SK-N-SH (cell line): ENCODE data around the gene DNAJB11. TPM values are rescaled to one million over a fixed set of nuclear protein-coding genes. Genes with fewer than 3 reads are reported as not detected.

ENCODE experiments used
- CTCF ChIA-PET: fragments of 300-600, 350-600 bp; formaldehyde crosslinking; extraction: SDS; loops from one replicate; lab custom pipeline; 2021; lab: Yijun Ruan, JAX
- POLR2A ChIA-PET: fragments of 350-600 bp; sonication (Branson Sonifier 250); formaldehyde crosslinking; extraction: SDS; loops from one replicate; lab custom pipeline; 2020; ENCODE audit warnings: antibody characterized with exemption, inconsistent platforms; lab: Yijun Ruan, JAX
- DNase-seq: peaks from one replicate; pipeline ENCODE4 v3.0.0; 2012
- H2AFZ ChIP-seq: fragments of 200-600 bp; sonication (generic); 2 replicates; pipeline ENCODE4 v1.8.1; 2016; ENCODE audit warnings: antibody characterized with exemption, mild to moderate bottlenecking, low read depth
- H3F3A ChIP-seq: fragments of 200-600 bp; sonication (generic); replicated peaks from 2 replicates; pipeline ENCODE3; 2016; ENCODE audit warnings: antibody characterized with exemption, mild to moderate bottlenecking; ENCODE audit not compliant: insufficient read depth
- H3K27ac ChIP-seq, 2 experiments: fragments of 200-500 bp in 1 of 2; fragments of 200-600 bp in 1 of 2; sonication (Bioruptor generic) in 1 of 2; sonication (generic), shearing (Covaris generic) in 1 of 2; 2 replicates each; pipeline versions ENCODE4 v1.5.1 to v1.6.1; 2014 to 2016; ENCODE audit warnings: low read depth in 2 of 2, inconsistent platforms in 1 of 2, low read length in 1 of 2, mild to moderate bottlenecking in 1 of 2, mixed read lengths in 1 of 2
- H3K27me3 ChIP-seq: fragments of 200-600 bp; sonication (generic), shearing (Covaris generic); 2 replicates; pipeline ENCODE4 v1.6.1; 2016; ENCODE audit warnings: mixed run types; ENCODE audit not compliant: insufficient read depth
- H3K36me3 ChIP-seq, 2 experiments: fragments of 200-500 bp in 1 of 2; fragments of 200-600 bp in 1 of 2; sonication (Bioruptor generic) in 1 of 2; sonication (generic) in 1 of 2; replicated peaks in 1 of 2; 2 replicates each; pipeline versions ENCODE3 to v1.5.1; 2014 to 2016; ENCODE audit warnings: low read length in 1 of 2, mild to moderate bottlenecking in 1 of 2; ENCODE audit not compliant: insufficient read depth in 2 of 2, control insufficient read depth in 1 of 2
- H3K4me1 ChIP-seq, 2 experiments: fragments of 200-500 bp in 1 of 2; fragments of 200-600 bp in 1 of 2; sonication (Bioruptor generic) in 1 of 2; sonication (generic), shearing (Covaris generic) in 1 of 2; 2 replicates each; pipeline versions ENCODE4 v1.5.1 to v1.6.1; 2014 to 2016; ENCODE audit warnings: low read depth in 1 of 2, low read length in 1 of 2, mixed run types in 1 of 2; ENCODE audit not compliant: insufficient read depth in 2 of 2, control insufficient read depth in 1 of 2
- H3K4me2 ChIP-seq: fragments of 200-600 bp; sonication (generic), shearing (Covaris generic); 2 replicates; pipeline ENCODE4 v1.6.1; 2017; ENCODE audit warnings: mixed run types
- H3K4me3 ChIP-seq, 2 experiments: fragments of 200-500 bp in 1 of 2; fragments of 200-600 bp in 1 of 2; sonication (Bioruptor generic) in 1 of 2; sonication (generic), shearing (Covaris generic) in 1 of 2; 2 replicates each; pipeline versions ENCODE4 v1.5.1 to v1.8.1; 2014 to 2016; ENCODE audit warnings: low read depth in 2 of 2, inconsistent platforms in 1 of 2, low read length in 1 of 2, mild to moderate bottlenecking in 1 of 2, mixed read lengths in 1 of 2, moderate library complexity in 1 of 2
- H3K79me2 ChIP-seq: fragments of 200-600 bp; sonication (generic); 2 replicates; pipeline ENCODE4 v1.8.1; 2017; ENCODE audit warnings: mild to moderate bottlenecking; ENCODE audit not compliant: insufficient read depth
- H3K9ac ChIP-seq: fragments of 200-600 bp; sonication (generic); 2 replicates; pipeline ENCODE4 v1.6.1; 2017; ENCODE audit warnings: mixed run types
- H3K9me2 ChIP-seq: fragments of 200-600 bp; sonication (generic); 2 replicates; pipeline ENCODE4 v1.6.1; 2017; ENCODE audit warnings: mixed run types
- H3K9me3 ChIP-seq: fragments of 200-600 bp; sonication (generic); 2 replicates; pipeline ENCODE4 v1.6.1; 2017; ENCODE audit warnings: mixed run types, mild to moderate bottlenecking, moderate library complexity
- H4K20me1 ChIP-seq: fragments of 200-600 bp; sonication (generic); 2 replicates; pipeline ENCODE4 v1.6.1; 2017; ENCODE audit warnings: mild to moderate bottlenecking, mixed run types; ENCODE audit not compliant: insufficient read depth
- EP300 ChIP-seq, 2 experiments: IDR thresholded peaks; 2 replicates each; pipeline versions ENCODE4 v1.4.0 to v1.6.1; 2012; ENCODE audit warnings: borderline replicate concordance in 1 of 2, low read depth in 1 of 2, low read length in 1 of 2
- GABPA ChIP-seq: IDR thresholded peaks from 2 replicates; pipeline ENCODE4 v1.4.0; 2012; ENCODE audit warnings: low read depth, mild to moderate bottlenecking
- GATA2 ChIP-seq: sonication (generic); formaldehyde crosslinking; IDR thresholded peaks from 2 replicates; pipeline ENCODE4 v1.5.0; 2020; ENCODE audit warnings: mild to moderate bottlenecking, missing genetic modification reagents
- MXI1 ChIP-seq: IDR thresholded peaks from 2 replicates; pipeline ENCODE4 v1.6.1; 2012; ENCODE audit warnings: mild to moderate bottlenecking, low read depth, low read length, improper control_type of control experiment
- NRF1 ChIP-seq: IDR thresholded peaks from 2 replicates; pipeline ENCODE4 v1.6.1; 2012; ENCODE audit warnings: low read depth, mild to moderate bottlenecking, low read length
- POLR2AphosphoS5 ChIP-seq: IDR thresholded peaks from 2 replicates; pipeline ENCODE4 v1.6.1; 2012; ENCODE audit warnings: low read depth, low read length
- RCOR1 ChIP-seq: fragments of 150-350 bp; IDR thresholded peaks from 2 replicates; pipeline ENCODE4 v1.6.1; 2017; ENCODE audit warnings: antibody characterized with exemption, low read length
- RXRA ChIP-seq: IDR thresholded peaks from 2 replicates; pipeline ENCODE4 v1.4.0; 2012; ENCODE audit warnings: low read depth, mild to moderate bottlenecking, borderline replicate concordance
- SIN3A ChIP-seq: IDR thresholded peaks from 2 replicates; pipeline ENCODE4 v1.6.1; 2012; ENCODE audit warnings: low read depth, mild to moderate bottlenecking, low read length, moderate library complexity, borderline replicate concordance
- TAF1 ChIP-seq: IDR thresholded peaks from 2 replicates; pipeline ENCODE4 v1.6.1; 2012; ENCODE audit warnings: low read depth, mild to moderate bottlenecking, low read length, moderate library complexity, borderline replicate concordance
- TCF12 ChIP-seq: IDR thresholded peaks from 2 replicates; pipeline ENCODE4 v1.4.0; 2012
- TEAD4 ChIP-seq: IDR thresholded peaks from 2 replicates; pipeline ENCODE4 v1.4.0; 2012; ENCODE audit warnings: mild to moderate bottlenecking, borderline replicate concordance; ENCODE audit not compliant: insufficient read depth
- YY1 ChIP-seq: IDR thresholded peaks from 2 replicates; pipeline ENCODE4 v1.4.0; 2012; ENCODE audit warnings: low read depth, mild to moderate bottlenecking
- WGBS: methylation state at CpG from one replicate; pipeline ENCODE4 v1.1.6; 2017; ENCODE audit warnings: low lambda C conversion rate; 5-methylcytosine and 5-hydroxymethylcytosine counted together
- polyA plus RNA-seq, 3 experiments: library from polyadenylated mRNA; depleted of rRNA; stranded (reverse); fragments of >200 nt; gene quantifications; 2 replicates each; pipeline ENCODE4 v1.2.3, GENCODE V29; 2012
- TF ChIP-seq, protein P1 (sequence below): IDR thresholded peaks from 2 replicates; pipeline ENCODE4 v1.4.0; 2012; ENCODE audit warnings: low read depth
- TF ChIP-seq, protein P2 (sequence below): fragments of 150-350 bp; IDR thresholded peaks from 2 replicates; pipeline ENCODE4 v1.6.1; 2016; ENCODE audit warnings: mild to moderate bottlenecking, low read depth, low read length

Gene DNAJB11
- polyA plus RNA-seq, 1 of the 3 experiments (the other 2 are of a cell fraction): 33.3 TPM

DNA sequence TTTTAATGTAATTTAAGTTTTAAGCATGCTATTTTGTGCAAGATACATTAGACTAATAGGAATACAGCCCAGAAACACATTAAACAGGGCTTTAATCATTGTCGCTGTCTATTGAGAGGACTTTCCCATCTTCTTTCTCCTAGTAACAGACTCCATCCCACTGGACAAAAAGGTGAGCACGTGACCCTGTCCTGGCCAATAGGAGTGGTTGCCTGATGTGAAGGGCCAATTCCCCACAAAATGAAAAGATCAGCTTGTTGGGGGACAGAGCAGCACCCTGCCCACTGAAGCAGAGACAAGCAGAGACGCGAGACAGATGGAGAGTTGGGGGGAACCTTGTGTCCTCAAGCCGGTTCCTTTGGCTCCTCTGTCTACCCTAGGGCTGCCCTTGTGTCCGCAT lies 47.5 kb upstream of the DNAJB11 start:
- Histone ChIP-seq H3K9me3 (no peaks in the 10 kb centered on the region), H3K4me3 (no peak overlapping the region), H3K9ac (no peak overlapping the region), H4K20me1 (no peaks in the 10 kb centered on the region), H3K4me1 (no peaks in the 10 kb centered on the region; a peak in 1 of 4 replicates), H3K4me2 (no peak overlapping the region), H3K79me2 (no peaks in the 10 kb centered on the region), H2AFZ (no peak overlapping the region), H3F3A (no peaks in the 10 kb centered on the region), H3K9me2 (no peaks in the 10 kb centered on the region), H3K27me3 (no peaks in the 10 kb centered on the region; the same call in 1 of the 2 replicates), H3K36me3 (no peaks in the 10 kb centered on the region), H3K27ac (no peak overlapping the region)
- POLR2A ChIA-PET: no interaction called here
- no peak for DNase-seq
- CTCF ChIA-PET: no interaction called here
- 72% methylated on average over 6 of the region's 6 CpGs for WGBS
- no peak for TF ChIP-seq GABPA
- TF ChIP-seq RCOR1: no peak
- TF ChIP-seq TAF1: no peak
- no peak for TF ChIP-seq NRF1
- TF ChIP-seq RXRA: no peak
- TF ChIP-seq GATA2 (CRISPR knock-in tag): no peak
- no peak for TF ChIP-seq MXI1
- TF ChIP-seq, protein P1, sequence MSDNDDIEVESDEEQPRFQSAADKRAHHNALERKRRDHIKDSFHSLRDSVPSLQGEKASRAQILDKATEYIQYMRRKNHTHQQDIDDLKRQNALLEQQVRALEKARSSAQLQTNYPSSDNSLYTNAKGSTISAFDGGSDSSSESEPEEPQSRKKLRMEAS: no peak
- TF ChIP-seq POLR2AphosphoS5: no peak
- no peak for TF ChIP-seq YY1
- TF ChIP-seq TEAD4: no peak

DNA sequence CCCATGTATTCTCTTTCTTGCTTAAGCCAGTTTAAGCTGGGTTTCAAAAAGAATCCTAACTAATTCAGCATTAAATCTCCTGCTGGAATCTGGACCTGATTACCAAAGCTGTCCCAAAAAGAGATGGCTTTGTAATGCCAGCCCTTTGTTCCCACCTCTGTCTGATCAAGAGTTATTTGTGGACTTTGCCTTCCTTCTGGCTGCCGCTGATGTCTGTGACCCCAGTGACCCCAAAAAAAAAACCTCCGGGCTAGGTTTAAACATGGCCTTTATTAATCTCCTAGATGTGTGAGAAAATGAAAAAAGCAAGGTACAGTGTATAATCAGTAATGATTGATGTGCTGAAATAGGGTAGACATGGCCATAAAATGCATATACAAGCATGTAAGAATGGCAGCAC lies 47.1 kb upstream of the DNAJB11 start:
- WGBS: 59% methylated on average over 2 of the region's 2 CpGs
- no peaks in the 10 kb centered on the region; the same call in 1 of the 2 replicates for H3K27me3 ChIP-seq
- H3K36me3 ChIP-seq: no peaks in the 10 kb centered on the region
- H4K20me1 ChIP-seq: no peaks in the 10 kb centered on the region
- POLR2A ChIA-PET: no interaction called here
- no peaks in the 10 kb centered on the region for H3K9me3 ChIP-seq
- no peak overlapping the region for H2AFZ ChIP-seq
- CTCF ChIA-PET: no interaction called here
- H3K4me2 ChIP-seq: no peak overlapping the region
- H3K9ac ChIP-seq: no peak overlapping the region
- no peak overlapping the region for H3K4me3 ChIP-seq
- no peak overlapping the region for H3K27ac ChIP-seq
- H3K79me2 ChIP-seq: no peaks in the 10 kb centered on the region
- TF ChIP-seq TCF12 (no peak), RXRA (no peak), SIN3A (no peak), EP300 (IDR thresholded peaks at IDR 0.05; ENCODE audit: borderline replicate concordance in 1 of 2, low read depth in 1 of 2, low read length in 1 of 2) (no peak)
- TF ChIP-seq, protein P2, sequence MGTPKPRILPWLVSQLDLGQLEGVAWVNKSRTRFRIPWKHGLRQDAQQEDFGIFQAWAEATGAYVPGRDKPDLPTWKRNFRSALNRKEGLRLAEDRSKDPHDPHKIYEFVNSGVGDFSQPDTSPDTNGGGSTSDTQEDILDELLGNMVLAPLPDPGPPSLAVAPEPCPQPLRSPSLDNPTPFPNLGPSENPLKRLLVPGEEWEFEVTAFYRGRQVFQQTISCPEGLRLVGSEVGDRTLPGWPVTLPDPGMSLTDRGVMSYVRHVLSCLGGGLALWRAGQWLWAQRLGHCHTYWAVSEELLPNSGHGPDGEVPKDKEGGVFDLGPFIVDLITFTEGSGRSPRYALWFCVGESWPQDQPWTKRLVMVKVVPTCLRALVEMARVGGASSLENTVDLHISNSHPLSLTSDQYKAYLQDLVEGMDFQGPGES: no peak
- TF ChIP-seq, all 33 proteins: peak for 0
- no peaks in the 10 kb centered on the region; a peak in 1 of 4 replicates for H3K4me1 ChIP-seq
- no peaks in the 10 kb centered on the region for H3K9me2 ChIP-seq
- DNase-seq: no peak
- H3F3A ChIP-seq: no peaks in the 10 kb centered on the region
